Prostate gland (tissue), 2 donors: ENCODE results near the gene ZRANB3. TPM values are rescaled to one million over a fixed set of nuclear protein-coding genes. Genes with fewer than 3 reads are reported as not detected.
"Not testable (repeated sequence)": the region's sequence is repeated elsewhere in the genome, so short reads cannot be mapped to it uniquely, and the experiment has no call there.

Experiments used
- DNase-seq: peaks from one replicate; pipeline ENCODE4 v3.0.0-alpha.2; 2019; ENCODE audit warnings: low spot score
- H3K27ac ChIP-seq, 2 donors: fragments of 200-600 bp; sonication (generic); 2 replicates each; pipeline ENCODE4 v1.5.1; 2017 to 2019
- H3K27me3 ChIP-seq: fragments of 200-600 bp; sonication (generic); replicated peaks from 2 replicates; pipeline ENCODE4 v1.5.1; 2019; ENCODE audit not compliant: insufficient read depth
- H3K36me3 ChIP-seq, 2 donors: fragments of 200-600 bp; sonication (generic); 1 replicate in 1 of 2; 2 replicates in 1 of 2; pipeline versions ENCODE4 v1.5.1 to v1.8.1; 2017 to 2019
- H3K4me1 ChIP-seq: fragments of 200-600 bp; sonication (generic); replicated peaks from 2 replicates; pipeline ENCODE4 v1.5.1; 2019
- H3K4me3 ChIP-seq, 2 donors: fragments of 200-600 bp; sonication (generic); 2 replicates each; pipeline ENCODE4 v1.5.1; 2017 to 2019
- H3K9me3 ChIP-seq: fragments of 200-600 bp; sonication (generic); 2 replicates; pipeline ENCODE4 v1.5.1; 2017
- POLR2A ChIP-seq: fragments of 450-650 bp; IDR thresholded peaks from one replicate; pipeline ENCODE4 v1.6.1; 2016; ENCODE audit warnings: antibody characterized with exemption, mild to moderate bottlenecking
- POLR2AphosphoS5 ChIP-seq: sonication (generic); formaldehyde crosslinking; IDR thresholded peaks from one replicate; pipeline ENCODE4 v1.6.1; 2017; ENCODE audit warnings: antibody characterized with exemption
- WGBS: methylation state at CpG from one replicate; pipeline ENCODE4 v1.1.5; 2018; 5-methylcytosine and 5-hydroxymethylcytosine counted together
- intact Hi-C: fragments of 100-400 bp; cut with DNase I; formaldehyde crosslinking; loops from one replicate; pipeline ENCODE4 v1.14.2; 2022
- total RNA-seq, 2 donors: library from RNA; depleted of rRNA; stranded (reverse); fragments of >200 nt; gene quantifications; one replicate each; pipeline ENCODE4 v1.1.0, GENCODE V29; 2016
- TF ChIP-seq, protein P1 (sequence below), 4 experiments: fragments of 200-600 bp in 2 of 4; fragments of 450-650 bp in 2 of 4; sonication (generic) in 2 of 4; IDR thresholded peaks; 1 replicate in 3 of 4; 2 replicates in 1 of 4; pipeline ENCODE4 v1.5.1; 2016 to 2019; ENCODE audit warnings: antibody characterized with exemption in 4 of 4, mild to moderate bottlenecking in 2 of 4, moderate library complexity in 2 of 4

The ZRANB3 gene
- total RNA-seq, 2 donors from 2014 or later, result 5.1 to 11.1 TPM

DNA sequence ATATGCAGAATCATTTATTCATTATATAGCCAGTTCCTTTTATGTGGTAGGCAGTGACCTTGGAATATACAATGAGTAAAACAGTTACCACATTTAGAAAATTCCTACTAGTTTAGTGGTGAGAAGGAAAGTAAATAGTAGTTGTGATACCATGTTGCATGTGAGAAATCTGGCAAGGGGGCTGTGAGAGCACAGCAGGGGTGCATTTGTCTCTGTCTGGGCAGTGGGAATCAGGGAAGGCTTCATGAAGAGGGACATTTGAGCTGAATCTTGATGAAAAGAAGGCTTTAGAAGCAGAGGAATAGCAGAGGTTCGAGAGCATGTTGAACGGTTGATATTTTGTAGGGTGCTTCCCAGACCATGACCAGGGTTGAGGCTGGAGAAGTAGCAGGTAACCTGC, 400.3 kb downstream of the ZRANB3 start:
- no peaks in the 10 kb centered on the region for H3K4me1 ChIP-seq
- 97% methylated on average over 2 of the region's 2 CpGs for WGBS
- H3K9me3 ChIP-seq, result no peaks in the 10 kb centered on the region
- no peak overlapping the region for H3K4me3 ChIP-seq
- TF ChIP-seq, protein P1, sequence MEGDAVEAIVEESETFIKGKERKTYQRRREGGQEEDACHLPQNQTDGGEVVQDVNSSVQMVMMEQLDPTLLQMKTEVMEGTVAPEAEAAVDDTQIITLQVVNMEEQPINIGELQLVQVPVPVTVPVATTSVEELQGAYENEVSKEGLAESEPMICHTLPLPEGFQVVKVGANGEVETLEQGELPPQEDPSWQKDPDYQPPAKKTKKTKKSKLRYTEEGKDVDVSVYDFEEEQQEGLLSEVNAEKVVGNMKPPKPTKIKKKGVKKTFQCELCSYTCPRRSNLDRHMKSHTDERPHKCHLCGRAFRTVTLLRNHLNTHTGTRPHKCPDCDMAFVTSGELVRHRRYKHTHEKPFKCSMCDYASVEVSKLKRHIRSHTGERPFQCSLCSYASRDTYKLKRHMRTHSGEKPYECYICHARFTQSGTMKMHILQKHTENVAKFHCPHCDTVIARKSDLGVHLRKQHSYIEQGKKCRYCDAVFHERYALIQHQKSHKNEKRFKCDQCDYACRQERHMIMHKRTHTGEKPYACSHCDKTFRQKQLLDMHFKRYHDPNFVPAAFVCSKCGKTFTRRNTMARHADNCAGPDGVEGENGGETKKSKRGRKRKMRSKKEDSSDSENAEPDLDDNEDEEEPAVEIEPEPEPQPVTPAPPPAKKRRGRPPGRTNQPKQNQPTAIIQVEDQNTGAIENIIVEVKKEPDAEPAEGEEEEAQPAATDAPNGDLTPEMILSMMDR (IDR thresholded peaks at IDR 0.05), result no peak
- TF ChIP-seq POLR2AphosphoS5 (no peak), POLR2A (no peak)
- peaks cover 0 to 2% of the 10 kb centered on the region in 2 donors for H3K36me3 ChIP-seq
- H3K27ac ChIP-seq, result no peak overlapping the region
- no peaks in the 10 kb centered on the region for H3K27me3 ChIP-seq
- no peak for DNase-seq
- intact Hi-C loops, result no loop called here

DNA sequence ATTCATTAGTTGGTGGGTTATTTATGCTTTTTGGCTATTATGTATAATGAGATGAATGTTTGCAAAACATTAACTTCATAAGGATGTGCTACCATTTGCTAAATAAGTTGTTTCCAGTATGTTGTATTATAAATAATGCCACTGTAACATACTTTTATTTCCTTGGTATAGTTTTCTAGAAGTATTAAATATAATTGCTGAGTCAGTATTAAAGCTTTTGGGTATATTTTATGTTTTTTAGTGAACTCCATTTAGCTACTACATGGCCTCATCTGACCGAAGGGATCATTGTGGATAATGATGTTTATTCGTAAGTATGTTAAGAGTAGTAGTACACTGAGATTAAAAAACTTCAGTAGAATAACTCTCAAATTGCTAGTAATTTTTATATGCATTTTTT, 405.1 kb downstream of the ZRANB3 start:
- Histone ChIP-seq H3K4me3 (no peak overlapping the region), H3K27ac (no peak overlapping the region), H3K9me3 (no peaks in the 10 kb centered on the region), H3K36me3 (no peaks in the 10 kb centered on the region), H3K27me3 (no peaks in the 10 kb centered on the region), H3K4me1 (peaks cover 6% of the 10 kb centered on the region)
- 79% methylated on average over 2 of the region's 2 CpGs for WGBS
- intact Hi-C loops, result no loop called here
- DNase-seq, result no peak
- TF ChIP-seq, protein P1 (IDR thresholded peaks at IDR 0.05), result no peak
- no peak for TF ChIP-seq POLR2AphosphoS5
- no peak for TF ChIP-seq POLR2A

DNA sequence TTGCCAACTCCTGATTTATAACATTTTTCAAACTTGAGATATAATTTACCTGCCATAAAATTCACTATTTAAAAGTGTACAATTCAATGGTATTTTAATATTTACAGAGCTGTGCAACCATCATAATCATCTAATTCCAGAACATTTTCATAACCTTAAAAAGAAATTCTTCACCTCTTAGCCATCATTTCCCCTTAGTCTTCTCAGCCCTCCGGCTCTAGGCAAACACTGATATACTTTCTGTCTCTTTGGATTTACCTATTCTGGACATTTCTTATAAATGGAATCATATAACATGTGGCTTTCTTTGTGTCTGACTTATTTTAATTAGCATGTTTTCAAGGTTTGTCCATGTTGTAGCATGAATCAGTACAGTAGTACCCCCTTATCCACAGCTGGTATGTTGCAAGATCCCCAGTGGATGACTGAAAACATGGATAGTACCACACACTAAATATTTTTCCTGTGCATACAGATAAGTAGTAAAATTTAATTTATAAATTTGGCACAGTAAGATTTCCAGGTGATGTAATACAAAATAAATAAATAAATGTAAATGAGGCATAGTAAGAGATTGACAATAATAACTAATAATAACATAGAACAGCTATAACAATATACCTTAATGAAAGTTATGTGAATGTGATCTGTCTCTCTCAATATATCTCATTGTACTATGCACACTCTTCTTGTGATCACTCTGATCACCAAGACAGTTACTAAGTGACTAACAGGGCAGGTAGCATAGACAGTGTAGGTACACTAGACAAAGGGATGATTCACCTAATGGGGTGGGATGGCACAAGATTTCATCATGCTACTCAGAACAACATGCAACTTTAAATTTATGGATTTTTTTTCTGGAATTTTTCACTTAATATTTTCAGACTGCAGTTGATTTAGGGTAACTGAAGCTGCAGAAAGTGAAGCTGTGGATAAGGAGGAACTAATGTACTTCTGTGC, 405.8 kb downstream of the ZRANB3 start:
- no peak for DNase-seq
- Histone ChIP-seq H3K4me3 (no peak overlapping the region), H3K27ac (no peak overlapping the region), H3K36me3 (no peaks in the 10 kb centered on the region), H3K4me1 (peaks cover 6% of the 10 kb centered on the region), H3K9me3 (no peaks in the 10 kb centered on the region), H3K27me3 (no peaks in the 10 kb centered on the region)
- TF ChIP-seq POLR2AphosphoS5 (no peak), POLR2A (no peak)
- TF ChIP-seq, protein P1 (IDR thresholded peaks at IDR 0.05), result no peak
- WGBS, result 52% methylated on average over 1 of the region's 1 CpG
- intact Hi-C loops, result no loop called here

DNA sequence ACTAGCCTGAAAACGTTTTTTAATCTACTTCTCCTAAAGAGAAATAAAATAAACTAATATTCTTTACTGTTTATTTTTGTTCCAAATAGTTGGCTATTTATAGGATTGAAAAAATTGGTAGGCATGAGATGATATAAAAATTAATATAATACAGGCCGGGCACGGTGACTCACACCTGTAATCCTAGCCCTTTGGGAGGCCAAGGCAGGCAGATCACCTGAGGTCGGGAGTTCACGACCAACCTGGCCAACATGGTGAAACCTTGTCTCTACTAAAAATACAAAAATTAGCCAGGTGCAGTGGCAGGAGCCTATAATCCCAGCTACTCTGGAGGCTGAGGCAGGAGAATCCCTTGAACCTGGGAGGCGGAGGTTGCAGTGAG, 409.4 kb downstream of the ZRANB3 start:
- H3K36me3 ChIP-seq, DNase-seq, intact Hi-C loops, H3K9me3 ChIP-seq, H3K4me1 ChIP-seq, H3K27ac ChIP-seq, H3K4me3 ChIP-seq, H3K27me3 ChIP-seq: not testable (repeated sequence)
- 81% methylated on average over 6 of the region's 6 CpGs for WGBS

GRCh38 chr2:135121016-135121657, 409.9 kb downstream of the ZRANB3 start:
- TF ChIP-seq, protein P1 (IDR thresholded peaks at IDR 0.05), result no peak
- TF ChIP-seq POLR2A (no peak), POLR2AphosphoS5 (no peak)
- intact Hi-C loops, result no loop called here
- no peaks in the 10 kb centered on the region for H3K9me3 ChIP-seq
- peaks cover 6% of the 10 kb centered on the region for H3K4me1 ChIP-seq
- DNase-seq, result no peak
- H3K27ac ChIP-seq, result no peak overlapping the region
- no peaks in the 10 kb centered on the region for H3K27me3 ChIP-seq
- H3K4me3 ChIP-seq, result no peak overlapping the region
- no peaks in the 10 kb centered on the region for H3K36me3 ChIP-seq
- 74% methylated on average over 2 of the region's 2 CpGs for WGBS
